Tibial nerve (tissue), 4 donors: ENCODE measurements around the gene CUX1. TPM values are rescaled to one million over a fixed set of nuclear protein-coding genes. Genes with fewer than 3 reads are reported as not detected.

Experiments used
- DNase-seq, 2 donors: peaks; one replicate each; pipeline ENCODE4 v3.0.0-alpha.2; 2019; ENCODE audit warnings: low spot score in 2 of 2
- H3K27ac ChIP-seq, 4 donors: fragments of 200-600 bp; sonication (generic) in 3 of 4; one replicate each; pipeline ENCODE4 v1.5.1; 2017 to 2019; ENCODE audit warnings: mild to moderate bottlenecking in 1 of 4
- H3K27me3 ChIP-seq, 2 donors: fragments of 200-600 bp; sonication (generic) in 1 of 2; one replicate each; pipeline versions ENCODE4 v1.5.1 to v1.6.0; 2017 to 2019
- H3K36me3 ChIP-seq, 3 donors: fragments of 200-600 bp; sonication (generic); one replicate each; pipeline ENCODE4 v1.5.1; 2018 to 2019
- H3K4me1 ChIP-seq, 4 donors: fragments of 200-600 bp; sonication (generic) in 3 of 4; one replicate each; pipeline ENCODE4 v1.5.1; 2017 to 2019
- H3K4me3 ChIP-seq, 4 donors: fragments of 200-600 bp; sonication (generic) in 3 of 4; one replicate each; pipeline ENCODE4 v1.5.1; 2017 to 2019; ENCODE audit warnings: mild to moderate bottlenecking in 1 of 4, moderate library complexity in 1 of 4
- H3K9me3 ChIP-seq, 4 donors: fragments of 200-600 bp; sonication (generic) in 3 of 4; one replicate each; pipeline ENCODE4 v1.5.1; 2017 to 2019
- EP300 ChIP-seq, 2 donors: sonication (generic); formaldehyde crosslinking; IDR thresholded peaks; one replicate each; pipeline ENCODE4 v1.6.1; 2017; ENCODE audit warnings: antibody characterized with exemption in 2 of 2, mild to moderate bottlenecking in 1 of 2
- POLR2A ChIP-seq, 2 donors: fragments of 450-650 bp; IDR thresholded peaks; one replicate each; pipeline ENCODE4 v1.6.1; 2017; ENCODE audit warnings: antibody characterized with exemption in 2 of 2, mild to moderate bottlenecking in 2 of 2, moderate library complexity in 2 of 2
- WGBS, 2 donors: methylation state at CpG; one replicate each; pipeline ENCODE4 v1.1.5; 2018; 5-methylcytosine and 5-hydroxymethylcytosine counted together
- total RNA-seq, 4 donors: library from RNA; depleted of rRNA; stranded (reverse); fragments of >200 nt; gene quantifications; one replicate each; pipeline ENCODE4 v1.1.0, GENCODE V29; 2016
- TF ChIP-seq, protein P1 (sequence below), 5 experiments: fragments of 200-600 bp in 3 of 5; fragments of 450-650 bp in 2 of 5; sonication (generic) in 3 of 5; IDR thresholded peaks; one replicate each; pipeline ENCODE4 v1.5.1; 2016 to 2019; ENCODE audit warnings: antibody characterized with exemption in 5 of 5, mild to moderate bottlenecking in 3 of 5, moderate library complexity in 2 of 5

The CUX1 gene
- total RNA-seq, 4 donors from 2014 or later: 74.5 to 104 (median 84.3) TPM

DNA sequence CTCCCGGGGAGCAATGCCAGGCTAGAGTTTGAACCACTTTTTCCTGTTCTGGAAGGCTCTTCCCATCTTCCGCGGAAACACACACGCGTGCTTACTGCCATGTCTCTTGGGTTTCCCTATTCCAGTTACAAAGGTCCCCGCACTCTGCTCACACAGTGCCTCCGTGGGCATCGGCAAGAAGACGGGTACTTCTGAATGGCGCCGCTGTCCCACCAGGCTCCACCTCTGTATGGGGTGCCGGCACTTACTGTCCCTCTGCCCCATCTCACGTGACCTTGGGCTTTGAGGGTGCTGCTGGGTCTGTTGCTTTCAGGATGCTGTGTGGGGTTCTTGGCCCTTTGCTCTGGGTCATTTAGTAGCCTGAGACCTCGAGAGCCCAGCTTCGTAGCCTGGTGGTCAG, 298.5 kb downstream of the CUX1 start:
- Histone ChIP-seq H3K4me3 (no peak overlapping the region), H3K9me3 (peaks cover 0 to 7% (median 0%) of the 10 kb centered on the region in 4 donors), H3K27me3 (no peaks in the 10 kb centered on the region), H3K27ac (peak overlapping the region in 3 of 4 donors; percentile 6 to 93 (median 89)), H3K36me3 (peaks cover 0 to 54% (median 0%) of the 10 kb centered on the region in 3 donors), H3K4me1 (peaks cover 0 to 38% (median under 1%) of the 10 kb centered on the region in 4 donors)
- 97 to 99% methylated on average over 14 to 15 of the region's 15 CpGs for WGBS, 2 donors
- no peak for DNase-seq
- no peak for TF ChIP-seq EP300 (IDR thresholded peaks at IDR 0.05)
- TF ChIP-seq, protein P1, sequence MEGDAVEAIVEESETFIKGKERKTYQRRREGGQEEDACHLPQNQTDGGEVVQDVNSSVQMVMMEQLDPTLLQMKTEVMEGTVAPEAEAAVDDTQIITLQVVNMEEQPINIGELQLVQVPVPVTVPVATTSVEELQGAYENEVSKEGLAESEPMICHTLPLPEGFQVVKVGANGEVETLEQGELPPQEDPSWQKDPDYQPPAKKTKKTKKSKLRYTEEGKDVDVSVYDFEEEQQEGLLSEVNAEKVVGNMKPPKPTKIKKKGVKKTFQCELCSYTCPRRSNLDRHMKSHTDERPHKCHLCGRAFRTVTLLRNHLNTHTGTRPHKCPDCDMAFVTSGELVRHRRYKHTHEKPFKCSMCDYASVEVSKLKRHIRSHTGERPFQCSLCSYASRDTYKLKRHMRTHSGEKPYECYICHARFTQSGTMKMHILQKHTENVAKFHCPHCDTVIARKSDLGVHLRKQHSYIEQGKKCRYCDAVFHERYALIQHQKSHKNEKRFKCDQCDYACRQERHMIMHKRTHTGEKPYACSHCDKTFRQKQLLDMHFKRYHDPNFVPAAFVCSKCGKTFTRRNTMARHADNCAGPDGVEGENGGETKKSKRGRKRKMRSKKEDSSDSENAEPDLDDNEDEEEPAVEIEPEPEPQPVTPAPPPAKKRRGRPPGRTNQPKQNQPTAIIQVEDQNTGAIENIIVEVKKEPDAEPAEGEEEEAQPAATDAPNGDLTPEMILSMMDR (IDR thresholded peaks at IDR 0.05): no peak
- TF ChIP-seq POLR2A (IDR thresholded peaks at IDR 0.05): no peak

DNA sequence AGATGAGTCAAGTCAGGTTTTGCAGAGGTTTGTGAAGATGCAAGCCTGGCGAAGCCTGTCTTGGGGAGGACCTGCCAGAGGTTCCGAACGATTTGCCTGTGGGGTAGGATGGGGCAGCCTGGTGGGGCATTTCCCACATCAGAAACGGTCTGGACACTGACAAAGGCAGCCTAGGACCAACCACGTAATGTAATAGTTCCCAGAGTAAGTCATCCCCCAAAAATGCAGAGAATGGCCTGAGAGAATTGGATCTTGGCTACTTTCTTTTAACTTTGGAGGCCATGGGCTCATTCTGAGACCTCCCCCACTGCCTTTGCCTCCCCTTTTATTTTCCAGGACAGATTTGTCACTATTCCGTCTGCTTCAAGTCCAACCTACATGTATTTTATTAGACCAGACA, 300.3 kb downstream of the CUX1 start:
- H3K4me3 ChIP-seq: no peak overlapping the region
- 48 to 50% methylated on average over 6 of the region's 6 CpGs for WGBS, 2 donors
- H3K9me3 ChIP-seq: peaks cover 0 to 7% (median 0%) of the 10 kb centered on the region in 4 donors
- H3K27ac ChIP-seq: peak overlapping the region; percentile 63 to 93 (median 88)
- DNase-seq: no peak
- H3K4me1 ChIP-seq: peaks cover 0 to 51% (median 14%) of the 10 kb centered on the region in 4 donors
- no peaks in the 10 kb centered on the region for H3K27me3 ChIP-seq
- peaks cover 0 to 41% (median 0%) of the 10 kb centered on the region in 3 donors for H3K36me3 ChIP-seq
- TF ChIP-seq, protein P1 (IDR thresholded peaks at IDR 0.05): no peak
- TF ChIP-seq EP300 (IDR thresholded peaks at IDR 0.05) (no peak), POLR2A (IDR thresholded peaks at IDR 0.05) (no peak)

DNA sequence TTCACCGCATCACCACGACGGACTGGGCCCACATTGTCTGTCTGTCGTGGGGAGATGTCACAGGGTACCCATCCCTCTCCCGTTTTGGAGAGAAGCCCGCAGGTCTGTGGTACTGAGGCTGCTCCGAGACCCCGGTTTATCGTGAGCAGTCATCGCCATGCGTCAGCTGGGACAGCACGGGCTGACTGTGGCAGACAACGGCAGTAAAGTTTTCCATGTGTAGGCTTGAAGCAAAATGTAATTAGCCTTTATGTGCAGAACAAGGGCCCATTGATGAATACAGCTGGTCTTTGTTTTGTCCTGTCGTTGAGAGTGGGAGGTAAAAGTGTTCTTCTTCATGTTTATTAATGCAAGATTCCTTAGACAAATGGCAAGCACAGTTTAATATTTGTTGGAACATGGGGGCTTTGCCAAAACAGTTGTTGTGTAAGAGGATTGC, 301.8 kb downstream of the CUX1 start:
- TF ChIP-seq POLR2A (IDR thresholded peaks at IDR 0.05) (peak in 1 of 2 donors; percentile 54), EP300 (IDR thresholded peaks at IDR 0.05) (peak; percentile 87 to 92)
- TF ChIP-seq, protein P1 (IDR thresholded peaks at IDR 0.05): no peak
- Histone ChIP-seq H3K4me1 (peaks cover 0 to 55% (median 14%) of the 10 kb centered on the region in 4 donors), H3K27me3 (no peaks in the 10 kb centered on the region), H3K4me3 (no peak overlapping the region), H3K36me3 (peaks cover 0 to 28% (median 0%) of the 10 kb centered on the region in 3 donors), H3K9me3 (peaks cover 0 to 7% (median 0%) of the 10 kb centered on the region in 4 donors), H3K27ac (peak overlapping the region; percentile 63 to 93 (median 88))
- WGBS, 2 donors: 45 to 47% methylated on average over 14 of the region's 14 CpGs
- DNase-seq: peak in 1 of 2 donors; percentile 30

DNA sequence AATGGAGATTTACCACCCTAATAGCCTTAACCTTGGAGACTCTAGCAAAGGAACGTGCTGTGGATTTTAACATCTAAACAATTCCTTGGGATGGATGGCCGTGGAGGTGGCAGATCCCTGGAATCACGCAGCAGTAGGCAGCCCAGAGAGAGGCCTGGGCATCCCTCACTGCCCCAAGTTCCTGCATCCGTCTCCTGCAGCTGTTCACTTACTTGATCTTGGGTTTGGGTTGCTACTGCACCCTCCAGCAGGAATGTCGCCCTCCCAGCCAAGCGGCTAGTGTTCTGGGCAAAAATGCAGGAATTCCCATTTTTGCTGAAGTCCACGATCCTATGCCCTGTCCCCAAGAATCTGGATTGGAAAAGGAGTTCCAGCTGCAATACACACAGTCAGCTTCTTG, 302.5 kb downstream of the CUX1 start:
- DNase-seq: no peak
- H3K27ac ChIP-seq: peak overlapping the region; percentile 63 to 93 (median 84)

DNA sequence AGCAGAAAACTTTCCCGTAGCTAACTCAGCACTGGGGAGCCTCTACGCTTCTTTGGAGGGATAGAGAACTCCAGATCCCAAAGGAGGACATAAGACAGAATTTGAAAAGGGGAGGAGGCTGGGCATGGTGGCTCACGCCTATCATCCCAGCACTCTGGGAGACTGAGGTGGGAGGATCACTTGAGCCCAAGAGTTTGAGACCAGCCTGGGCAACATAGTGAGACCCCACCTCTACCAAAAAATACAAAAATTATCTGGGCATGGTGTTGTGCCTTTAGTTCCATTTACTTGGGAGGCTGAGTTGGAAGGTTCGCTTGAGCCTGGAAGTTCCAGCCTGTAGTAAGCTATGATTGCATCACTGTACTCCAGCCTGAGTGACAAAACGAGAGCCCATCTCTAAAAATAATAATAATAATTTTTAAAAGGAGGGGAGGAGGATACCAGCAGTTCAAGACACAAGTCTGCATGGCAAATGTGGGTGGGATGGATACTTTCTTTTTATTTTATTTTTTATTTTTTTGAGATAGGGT, 303.3 kb downstream of the CUX1 start:
- peaks cover 0 to 5% (median 0%) of the 10 kb centered on the region in 4 donors for H3K9me3 ChIP-seq
- H3K4me1 ChIP-seq: peaks cover 0 to 68% (median 14%) of the 10 kb centered on the region in 4 donors
- H3K36me3 ChIP-seq: peaks cover 0 to 13% (median 0%) of the 10 kb centered on the region in 3 donors
- TF ChIP-seq EP300 (IDR thresholded peaks at IDR 0.05): no peak
- TF ChIP-seq, protein P1 (IDR thresholded peaks at IDR 0.05): no peak
- TF ChIP-seq POLR2A (IDR thresholded peaks at IDR 0.05): no peak
- 79 to 80% methylated on average over 5 of the region's 5 CpGs for WGBS, 2 donors
- no peaks in the 10 kb centered on the region for H3K27me3 ChIP-seq
- no peak for DNase-seq
- H3K4me3 ChIP-seq: no peak overlapping the region
- peak overlapping the region; percentile 63 to 93 (median 84) for H3K27ac ChIP-seq

More for the DNA sequence above, 302.5 kb downstream of the CUX1 start:
- H3K27me3 ChIP-seq: no peaks in the 10 kb centered on the region
- TF ChIP-seq POLR2A (IDR thresholded peaks at IDR 0.05): no peak
- TF ChIP-seq, protein P1 (IDR thresholded peaks at IDR 0.05): no peak
- no peak for TF ChIP-seq EP300 (IDR thresholded peaks at IDR 0.05)
- H3K9me3 ChIP-seq: peaks cover 0 to 7% (median 0%) of the 10 kb centered on the region in 4 donors
- no peak overlapping the region for H3K4me3 ChIP-seq
- 48 to 67% methylated on average over 7 of the region's 7 CpGs for WGBS, 2 donors
- peaks cover 0 to 59% (median 14%) of the 10 kb centered on the region in 4 donors for H3K4me1 ChIP-seq
- H3K36me3 ChIP-seq: peaks cover 0 to 21% (median 0%) of the 10 kb centered on the region in 3 donors
